Fibroblast of lung (primary cell): ENCODE data around the gene PMEPA1.

Experiments used
- EZH2 ChIP-seq: IDR thresholded peaks from 2 replicates; pipeline ENCODE4 v1.5.1; 2012; ENCODE audit warnings: low read length, control low read depth, mild to moderate bottlenecking; ENCODE audit errors: missing control alignments
- TF ChIP-seq, protein P1 (sequence below), 2 donors: IDR thresholded peaks in 1 of 2; conservative IDR thresholded peaks in 1 of 2; 1 replicate in 1 of 2; 2 replicates in 1 of 2; pipeline ENCODE4 v1.5.1; 2011 to 2012; ENCODE audit warnings: low read length in 2 of 2, control low read depth in 1 of 2, inconsistent platforms in 1 of 2, low read depth in 1 of 2, mild to moderate bottlenecking in 1 of 2

- TF ChIP-seq, protein P1, sequence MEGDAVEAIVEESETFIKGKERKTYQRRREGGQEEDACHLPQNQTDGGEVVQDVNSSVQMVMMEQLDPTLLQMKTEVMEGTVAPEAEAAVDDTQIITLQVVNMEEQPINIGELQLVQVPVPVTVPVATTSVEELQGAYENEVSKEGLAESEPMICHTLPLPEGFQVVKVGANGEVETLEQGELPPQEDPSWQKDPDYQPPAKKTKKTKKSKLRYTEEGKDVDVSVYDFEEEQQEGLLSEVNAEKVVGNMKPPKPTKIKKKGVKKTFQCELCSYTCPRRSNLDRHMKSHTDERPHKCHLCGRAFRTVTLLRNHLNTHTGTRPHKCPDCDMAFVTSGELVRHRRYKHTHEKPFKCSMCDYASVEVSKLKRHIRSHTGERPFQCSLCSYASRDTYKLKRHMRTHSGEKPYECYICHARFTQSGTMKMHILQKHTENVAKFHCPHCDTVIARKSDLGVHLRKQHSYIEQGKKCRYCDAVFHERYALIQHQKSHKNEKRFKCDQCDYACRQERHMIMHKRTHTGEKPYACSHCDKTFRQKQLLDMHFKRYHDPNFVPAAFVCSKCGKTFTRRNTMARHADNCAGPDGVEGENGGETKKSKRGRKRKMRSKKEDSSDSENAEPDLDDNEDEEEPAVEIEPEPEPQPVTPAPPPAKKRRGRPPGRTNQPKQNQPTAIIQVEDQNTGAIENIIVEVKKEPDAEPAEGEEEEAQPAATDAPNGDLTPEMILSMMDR (conservative IDR thresholded peaks at IDR 0.05 in 1 of 2, IDR thresholded peaks at IDR 0.05 in 1 of 2; ENCODE audit: low read depth in 1 of 2, low read length in 2 of 2) = no peak
- TF ChIP-seq EZH2 = no peak
Measured at GRCh38 chr20:57723816-57724215, 14.0 kb upstream of the PMEPA1 start.
